MM.1S (cell line): ENCODE data around the gene BLOC1S4.

Experiments used
- CTCF ChIP-seq: fragments of 300-600 bp; sonication (generic); IDR thresholded peaks from 2 replicates; pipeline ENCODE4 v1.5.1; 2016; ENCODE audit warnings: antibody characterized with exemption, low read length, mixed read lengths
- EZH2 ChIP-seq: fragments of 300-600 bp; sonication (generic); optimal IDR thresholded peaks from 2 replicates; pipeline ENCODE3; 2017; ENCODE audit warnings: low read depth, mild to moderate bottlenecking, antibody characterized with exemption, low read length, mixed read lengths

DNA sequence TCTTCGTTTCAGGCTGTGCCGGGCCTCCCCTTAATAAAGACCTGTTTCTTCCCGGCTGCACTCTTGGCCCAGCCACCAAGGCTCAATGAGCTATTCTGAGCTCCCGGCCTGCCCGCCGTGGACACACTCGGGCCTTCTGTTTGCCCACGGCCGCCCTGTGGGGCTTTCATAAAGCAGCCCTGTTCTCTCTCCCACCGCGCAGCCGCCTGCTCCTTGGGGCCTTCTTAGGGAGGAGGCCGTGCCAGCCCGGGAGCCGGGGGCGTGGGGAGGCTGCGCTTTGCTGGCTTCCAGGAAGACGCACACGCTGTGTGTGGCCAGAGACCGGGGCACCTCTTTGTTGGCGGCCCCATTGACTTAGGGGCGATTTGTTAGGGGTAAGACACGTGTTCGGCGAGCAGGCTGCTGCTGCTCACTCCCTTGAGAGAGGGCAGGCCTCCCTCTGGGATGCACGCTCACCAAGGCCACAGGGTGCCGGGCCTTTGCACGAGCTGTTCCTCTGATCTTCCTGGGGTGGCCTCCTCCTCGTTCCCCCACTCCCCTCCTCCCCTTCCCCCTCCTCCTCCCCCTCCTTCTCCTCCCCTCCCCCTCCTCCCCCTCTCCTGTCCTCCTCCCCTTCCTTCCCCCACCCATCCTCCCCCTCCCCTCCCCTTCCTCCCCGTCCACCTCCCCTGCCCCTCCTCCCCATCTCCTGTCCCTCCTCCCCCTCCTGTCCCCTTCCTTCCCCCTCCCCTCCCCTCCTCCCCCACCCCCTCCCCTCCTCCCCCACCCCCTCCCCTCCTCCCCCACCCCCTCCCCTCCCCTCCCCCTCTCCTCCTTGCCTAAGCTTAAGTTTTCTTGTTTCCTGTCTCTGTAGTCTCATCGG lies 11.3 kb downstream of the BLOC1S4 start:
- TF ChIP-seq CTCF (no peak), EZH2 (no peak)
